ENCODE results near the gene USF2.

DNA sequence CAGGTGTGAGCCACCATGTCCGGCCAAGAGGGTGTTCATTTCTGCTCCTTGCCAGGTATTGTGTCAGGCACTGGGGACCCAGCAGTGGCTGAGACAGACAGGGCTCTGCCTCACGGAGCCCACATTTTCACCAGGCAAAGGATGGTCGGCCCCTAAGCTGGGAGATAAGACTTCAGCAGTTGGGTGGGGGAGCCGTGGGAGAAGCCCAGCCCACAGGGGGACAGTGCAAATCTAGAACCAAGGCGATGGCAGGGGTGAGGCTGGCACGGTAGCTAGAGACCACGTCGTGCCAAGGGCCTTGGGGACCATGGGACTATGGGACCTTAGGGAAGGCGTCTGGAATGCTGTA, 11.7 kb upstream of the USF2 start:
- TF ChIP-seq POLR2A (IDR thresholded peaks at IDR 0.05) (no peak), POLR2AphosphoS5 (IDR thresholded peaks at IDR 0.05) (no peak)
- TF ChIP-seq, protein P1, sequence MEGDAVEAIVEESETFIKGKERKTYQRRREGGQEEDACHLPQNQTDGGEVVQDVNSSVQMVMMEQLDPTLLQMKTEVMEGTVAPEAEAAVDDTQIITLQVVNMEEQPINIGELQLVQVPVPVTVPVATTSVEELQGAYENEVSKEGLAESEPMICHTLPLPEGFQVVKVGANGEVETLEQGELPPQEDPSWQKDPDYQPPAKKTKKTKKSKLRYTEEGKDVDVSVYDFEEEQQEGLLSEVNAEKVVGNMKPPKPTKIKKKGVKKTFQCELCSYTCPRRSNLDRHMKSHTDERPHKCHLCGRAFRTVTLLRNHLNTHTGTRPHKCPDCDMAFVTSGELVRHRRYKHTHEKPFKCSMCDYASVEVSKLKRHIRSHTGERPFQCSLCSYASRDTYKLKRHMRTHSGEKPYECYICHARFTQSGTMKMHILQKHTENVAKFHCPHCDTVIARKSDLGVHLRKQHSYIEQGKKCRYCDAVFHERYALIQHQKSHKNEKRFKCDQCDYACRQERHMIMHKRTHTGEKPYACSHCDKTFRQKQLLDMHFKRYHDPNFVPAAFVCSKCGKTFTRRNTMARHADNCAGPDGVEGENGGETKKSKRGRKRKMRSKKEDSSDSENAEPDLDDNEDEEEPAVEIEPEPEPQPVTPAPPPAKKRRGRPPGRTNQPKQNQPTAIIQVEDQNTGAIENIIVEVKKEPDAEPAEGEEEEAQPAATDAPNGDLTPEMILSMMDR (IDR thresholded peaks at IDR 0.05 in 8 of 11, conservative IDR thresholded peaks at IDR 0.05 in 3 of 11), result no peak
